ENCODE results near the gene TNIP3. TPM values are rescaled to one million over a fixed set of nuclear protein-coding genes. Genes with fewer than 3 reads are reported as not detected.

The TNIP3 gene
- polyA plus RNA-seq, 3 donors = 1.2 to 3.1 (median 1.9) TPM

DNA sequence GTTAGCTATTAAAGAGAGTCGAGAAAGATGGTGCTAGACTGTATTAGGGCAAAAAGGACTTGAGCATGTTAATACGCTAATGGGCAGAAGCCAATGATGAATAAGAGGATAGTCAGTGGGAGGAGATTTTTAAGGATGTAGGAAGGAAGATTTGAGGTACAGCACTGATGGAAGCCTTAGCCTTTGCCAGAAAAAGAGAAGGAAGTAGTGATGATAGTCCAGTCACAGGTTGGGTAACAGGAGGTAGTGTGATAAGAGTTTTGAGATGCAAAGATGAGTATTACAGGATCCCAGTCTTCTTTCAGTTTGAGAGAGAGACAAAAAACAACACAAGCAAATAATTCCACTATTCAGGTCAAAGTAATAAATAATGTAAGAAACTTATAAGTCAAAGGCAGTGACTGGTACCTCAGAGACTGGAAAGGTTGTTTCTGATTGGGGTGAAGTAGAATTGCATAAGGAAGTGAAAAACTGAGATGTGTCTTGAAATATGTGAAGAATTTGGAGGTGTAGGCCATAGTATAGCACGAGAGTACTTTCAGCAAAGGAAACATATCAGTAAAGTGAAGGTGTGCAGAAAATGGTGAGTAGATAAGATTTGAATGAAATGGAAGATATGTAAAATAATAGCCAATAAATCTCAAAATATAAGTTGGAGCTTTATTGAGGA is 69.7 kb downstream of the TNIP3 start:
- no peak for DNase-seq (ENCODE audit: low read depth in 3 of 3, low spot score in 2 of 3)

DNA sequence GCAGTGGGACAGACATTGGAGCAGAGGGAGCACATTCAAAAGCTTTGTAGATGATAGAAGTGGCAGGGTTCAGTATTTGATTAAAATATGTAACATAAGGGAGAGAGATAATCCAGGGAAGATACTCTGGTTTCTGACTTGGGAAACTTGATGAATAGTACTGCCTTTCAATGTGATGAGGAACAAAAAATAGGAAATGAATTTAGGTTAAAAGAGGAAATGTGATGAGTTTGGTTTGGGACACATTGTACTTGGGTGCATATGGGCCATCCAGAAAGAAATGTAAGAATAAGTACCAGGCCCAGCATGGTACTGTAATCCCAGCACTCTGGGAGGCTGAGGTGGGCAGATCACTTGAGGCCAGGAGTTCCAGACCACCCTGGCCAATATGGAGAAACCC is 70.9 kb downstream of the TNIP3 start:
- DNase-seq (ENCODE audit: low read depth in 3 of 3, low spot score in 2 of 3) = no peak

DNA sequence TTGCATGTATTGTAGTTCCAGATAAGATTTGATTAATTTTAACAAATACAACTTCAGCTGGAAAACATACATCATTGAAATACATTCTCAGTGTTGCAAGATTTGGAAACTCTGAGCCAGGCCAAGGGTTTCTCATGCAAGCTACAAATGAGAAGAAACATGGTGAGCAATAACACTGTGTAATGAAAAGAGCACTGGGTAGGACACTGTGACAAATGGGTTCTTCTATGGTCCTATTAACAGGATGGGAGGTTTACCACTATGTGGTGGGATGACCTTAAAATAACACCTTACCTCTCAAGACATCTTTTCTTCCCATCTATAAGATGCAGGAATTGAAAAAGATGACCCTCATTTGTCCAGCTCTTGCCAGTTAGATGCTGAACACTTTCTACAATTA is 72.2 kb downstream of the TNIP3 start:
- no peak for DNase-seq (ENCODE audit: low read depth in 3 of 3, low spot score in 2 of 3)

DNA sequence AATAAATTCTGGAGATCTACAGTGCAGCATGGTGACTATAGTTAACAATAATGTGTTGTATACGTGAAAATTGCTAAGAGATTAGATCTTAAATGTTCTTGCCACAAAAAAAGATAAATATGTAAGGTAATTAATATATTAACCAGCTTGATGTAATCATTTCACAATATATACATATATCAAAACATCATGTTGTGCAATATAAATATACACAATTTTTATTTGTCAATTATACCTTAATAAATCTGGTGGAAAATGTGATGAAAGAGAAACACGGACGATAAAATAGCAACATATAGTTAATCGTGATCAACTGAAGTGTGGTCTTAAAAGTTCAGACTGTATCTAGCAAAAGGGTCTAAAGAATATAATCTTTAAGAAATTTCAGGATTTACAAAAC is 75.3 kb downstream of the TNIP3 start:
- no peak for DNase-seq (ENCODE audit: low read depth in 3 of 3, low spot score in 2 of 3)

Other genes starting within 250 kb of the TNIP3 start
- 10 to 100 TPM; 15.4 to 18.5 (median 17.9) TPM for gene PRDM5, start 241.6 kb downstream of the TNIP3 start, polyA plus RNA-seq (ENCODE audit: insufficient read length in 3 of 3)
- 10 to 100 TPM; 61.8 to 92.1 (median 64.6) TPM for gene NDNF, start 91.8 kb downstream of the TNIP3 start, polyA plus RNA-seq (ENCODE audit: insufficient read length in 3 of 3)
- 1 to 10 TPM in 2 of 3 donors, under 1 TPM in 1; 0.97 to 2.6 (median 1.9) TPM for gene QRFPR, start 216.7 kb upstream of the TNIP3 start, polyA plus RNA-seq (ENCODE audit: insufficient read length in 3 of 3)